ENCODE results near the gene C10orf67. TPM values are rescaled to one million over a fixed set of nuclear protein-coding genes. Genes with fewer than 3 reads are reported as not detected.

Gene C10orf67
- total RNA-seq, 1 experiment from 2014 or later: not detected

DNA sequence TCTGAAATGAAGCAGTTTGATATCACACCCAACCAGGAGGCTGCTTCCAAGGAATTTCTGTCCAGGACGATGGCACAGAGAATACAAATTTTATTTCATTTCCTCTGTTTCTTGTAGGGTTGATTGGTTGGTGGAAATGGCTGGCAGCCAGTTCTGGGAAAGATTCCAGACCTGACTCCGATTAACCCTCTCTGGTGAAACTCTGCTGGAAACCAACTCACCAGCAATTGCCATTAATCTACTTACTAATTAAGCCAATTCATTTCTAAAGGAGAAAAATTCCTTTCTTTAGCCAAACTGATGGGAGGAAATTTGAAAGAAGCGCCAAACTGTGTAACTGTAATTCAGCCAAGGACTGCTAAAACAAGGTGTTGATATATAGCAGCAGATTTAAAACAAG, 141.8 kb downstream of the C10orf67 start:
- H3K4me1 ChIP-seq (ENCODE audit: control insufficient read depth, insufficient read depth, low read length): no peaks in the 10 kb centered on the region
- BruUV-seq (replicated peaks): no TSS peak
- ChIA-PET POLR2A (no interaction called here), CTCF (no interaction called here)
- in situ Hi-C loops (cut with HindIII; ENCODE audit: low pct_unique_long_range_greater_than_20kb, low sequenced_read_pairs): no loop called here
- no peak overlapping the region for H3K27ac ChIP-seq (ENCODE audit: low read length)
- no peak for ATAC-seq
- TF ChIP-seq POLR2AphosphoS5 (IDR thresholded peaks at IDR 0.05; ENCODE audit: low read depth, low read length) (no peak), CTCF (IDR thresholded peaks at IDR 0.05) (no peak), SIN3A (IDR thresholded peaks at IDR 0.05; ENCODE audit: borderline replicate concordance, insufficient read depth, low read depth, low read length) (no peak), REST (IDR thresholded peaks at IDR 0.05; ENCODE audit: insufficient read depth in 1 of 2, low read depth in 2 of 2, low read length in 1 of 2) (no peak), TCF7L2 (IDR thresholded peaks at IDR 0.05; ENCODE audit: low read depth, low read length) (no peak)
- H3K27me3 ChIP-seq (ENCODE audit: control insufficient read depth, insufficient read depth, low read length): no peaks in the 10 kb centered on the region; the same call in 1 of the 2 replicates
- H3K9me3 ChIP-seq (ENCODE audit: control insufficient read depth, insufficient read depth, low read depth, low read length): no peaks in the 10 kb centered on the region
- no peak overlapping the region for H3K4me3 ChIP-seq (ENCODE audit: low read depth in 2 of 2, low read length in 2 of 2)
- DNase-seq (ENCODE audit: low read depth, low spot score): no peak
- no peaks in the 10 kb centered on the region for H3K36me3 ChIP-seq (ENCODE audit: control insufficient read depth, insufficient read depth, low read length)
- intact Hi-C loops (cut with micrococcal nuclease; ENCODE audit: unreplicated experiment): no loop called here

GRCh38 chr10:23201837-23202236, 142.8 kb downstream of the C10orf67 start:
- no peak overlapping the region for H3K27ac ChIP-seq (ENCODE audit: low read length)
- no peak for DNase-seq (ENCODE audit: low read depth, low spot score)
- no peaks in the 10 kb centered on the region for H3K36me3 ChIP-seq (ENCODE audit: control insufficient read depth, insufficient read depth, low read length)
- intact Hi-C loops (cut with micrococcal nuclease; ENCODE audit: unreplicated experiment) (no loop called here), in situ Hi-C loops (cut with HindIII; ENCODE audit: low pct_unique_long_range_greater_than_20kb, low sequenced_read_pairs) (no loop called here)
- H3K9me3 ChIP-seq (ENCODE audit: control insufficient read depth, insufficient read depth, low read depth, low read length): no peaks in the 10 kb centered on the region
- no peaks in the 10 kb centered on the region for H3K4me1 ChIP-seq (ENCODE audit: control insufficient read depth, insufficient read depth, low read length)
- TF ChIP-seq SIN3A (IDR thresholded peaks at IDR 0.05; ENCODE audit: borderline replicate concordance, insufficient read depth, low read depth, low read length) (no peak), POLR2AphosphoS5 (IDR thresholded peaks at IDR 0.05; ENCODE audit: low read depth, low read length) (no peak), CTCF (IDR thresholded peaks at IDR 0.05) (no peak), REST (IDR thresholded peaks at IDR 0.05; ENCODE audit: insufficient read depth in 1 of 2, low read depth in 2 of 2, low read length in 1 of 2) (no peak), TCF7L2 (IDR thresholded peaks at IDR 0.05; ENCODE audit: low read depth, low read length) (no peak)
- no TSS peak for BruUV-seq (replicated peaks)
- ATAC-seq: no peak
- H3K4me3 ChIP-seq (ENCODE audit: low read depth in 2 of 2, low read length in 2 of 2): no peak overlapping the region
- ChIA-PET CTCF (no interaction called here), POLR2A (no interaction called here)
- H3K27me3 ChIP-seq (ENCODE audit: control insufficient read depth, insufficient read depth, low read length): no peaks in the 10 kb centered on the region; the same call in 1 of the 2 replicates

Data from Panc1 (cell line).